NCI-H345 (cell line): ENCODE results near the gene VAX1.
"Not testable (repeated sequence)": the region's sequence is repeated elsewhere in the genome, so short reads cannot be mapped to it uniquely, and the experiment has no call there.

Experiments used
- DNase-seq: peaks from one replicate; lab custom pipeline; 2025; lab: John Stamatoyannopoulos, UW

The VAX1 gene

DNA sequence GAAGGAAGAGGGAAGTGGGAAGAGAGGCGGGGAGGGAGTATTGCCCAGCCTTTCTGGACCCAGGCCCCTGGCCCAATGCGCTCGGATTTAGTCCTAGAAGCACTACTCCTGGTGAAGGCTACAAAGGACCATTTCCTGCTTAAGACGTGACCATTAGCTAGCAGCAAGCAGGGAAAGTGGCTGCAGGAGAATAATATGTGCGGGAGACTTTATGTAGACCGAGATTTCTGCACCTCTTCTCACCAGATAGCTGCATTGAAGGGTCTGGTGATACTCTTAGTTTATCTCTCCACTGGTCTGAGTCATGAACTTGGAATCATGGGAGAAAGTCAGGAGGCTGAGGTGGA lies 3.1 kb downstream of the VAX1 start:
- DNase-seq, result no peak

DNA sequence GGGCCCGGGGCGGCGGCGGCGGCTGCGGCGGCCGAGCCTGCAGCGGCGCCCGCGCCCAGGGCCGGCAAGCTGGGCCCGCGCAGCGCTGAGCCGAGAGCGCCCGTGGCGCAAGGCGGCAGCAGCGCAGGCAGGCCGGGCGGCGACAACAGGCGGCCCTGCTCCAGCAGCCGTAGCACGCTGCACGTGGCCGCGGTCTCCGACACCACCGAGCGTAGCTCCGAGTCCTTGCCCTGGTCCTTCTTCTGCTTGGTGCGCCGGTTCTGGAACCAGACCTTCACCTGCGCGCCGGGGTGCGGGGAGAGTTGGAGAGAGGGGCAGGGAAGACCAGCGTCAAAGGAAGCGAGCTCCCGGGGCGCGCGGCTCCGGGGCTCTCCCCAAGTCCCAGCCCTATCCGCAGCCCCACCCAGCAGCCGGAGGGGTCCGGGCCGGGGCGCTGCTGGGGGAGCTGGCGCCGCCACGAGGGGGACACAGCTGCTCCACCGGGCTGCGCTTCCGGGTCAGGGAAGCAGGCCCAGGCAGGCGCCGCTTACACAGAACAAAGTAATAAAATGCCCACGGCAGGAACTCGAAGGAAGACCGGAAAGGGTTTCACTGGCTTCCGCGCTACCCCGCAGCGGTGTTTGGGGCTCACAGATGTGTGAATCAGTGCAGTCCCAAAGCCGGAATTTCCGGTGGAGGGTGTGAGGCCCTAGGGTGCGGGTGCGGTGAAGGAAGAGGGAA lies 3.6 kb downstream of the VAX1 start:
- DNase-seq, result no peak

- no peak for DNase-seq
Observed at GRCh38 chr10:117134056-117134305, 4.1 kb downstream of the VAX1 start.

DNA sequence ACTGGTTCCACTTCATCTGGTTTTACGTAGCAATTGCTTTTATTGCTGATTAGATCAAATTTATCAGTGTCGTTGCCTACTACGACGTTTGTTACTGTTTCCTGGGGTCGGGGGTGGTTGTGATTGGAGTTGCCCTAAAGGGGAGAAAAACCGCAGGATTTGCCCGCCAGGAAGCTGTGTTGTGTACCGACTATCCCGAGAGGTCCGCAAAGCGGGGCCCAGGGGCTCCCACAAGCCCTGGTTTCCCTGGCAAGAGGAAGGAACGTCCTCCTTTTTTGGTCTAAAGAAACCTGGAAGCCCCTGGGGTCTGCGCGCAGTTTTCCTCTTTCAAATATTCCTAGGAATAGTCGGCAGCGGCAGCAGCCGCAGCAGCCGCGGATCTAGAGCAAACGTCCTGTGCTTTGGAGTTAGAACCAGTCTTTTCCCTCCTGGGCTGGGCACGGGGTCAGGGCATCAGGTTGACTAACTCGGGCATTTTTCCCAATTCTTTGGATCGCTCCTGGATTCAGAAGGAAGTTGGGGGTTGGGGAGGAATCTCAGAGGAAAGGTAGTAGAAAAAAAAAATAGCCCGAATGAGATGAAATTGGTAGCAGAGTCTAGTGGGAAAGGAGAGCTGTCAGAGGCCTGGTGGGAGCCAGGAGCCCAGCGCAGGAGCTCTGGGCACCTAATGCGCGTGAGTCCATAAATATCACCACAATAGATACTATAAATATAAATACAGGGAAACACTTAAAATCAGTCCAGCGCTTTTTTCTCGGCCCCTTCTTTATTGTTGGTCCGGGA lies 4.6 kb downstream of the VAX1 start:
- DNase-seq, result no peak

GRCh38 chr10:117132751-117133231 lies 5.3 kb downstream of the VAX1 start:
- no peak for DNase-seq

DNA sequence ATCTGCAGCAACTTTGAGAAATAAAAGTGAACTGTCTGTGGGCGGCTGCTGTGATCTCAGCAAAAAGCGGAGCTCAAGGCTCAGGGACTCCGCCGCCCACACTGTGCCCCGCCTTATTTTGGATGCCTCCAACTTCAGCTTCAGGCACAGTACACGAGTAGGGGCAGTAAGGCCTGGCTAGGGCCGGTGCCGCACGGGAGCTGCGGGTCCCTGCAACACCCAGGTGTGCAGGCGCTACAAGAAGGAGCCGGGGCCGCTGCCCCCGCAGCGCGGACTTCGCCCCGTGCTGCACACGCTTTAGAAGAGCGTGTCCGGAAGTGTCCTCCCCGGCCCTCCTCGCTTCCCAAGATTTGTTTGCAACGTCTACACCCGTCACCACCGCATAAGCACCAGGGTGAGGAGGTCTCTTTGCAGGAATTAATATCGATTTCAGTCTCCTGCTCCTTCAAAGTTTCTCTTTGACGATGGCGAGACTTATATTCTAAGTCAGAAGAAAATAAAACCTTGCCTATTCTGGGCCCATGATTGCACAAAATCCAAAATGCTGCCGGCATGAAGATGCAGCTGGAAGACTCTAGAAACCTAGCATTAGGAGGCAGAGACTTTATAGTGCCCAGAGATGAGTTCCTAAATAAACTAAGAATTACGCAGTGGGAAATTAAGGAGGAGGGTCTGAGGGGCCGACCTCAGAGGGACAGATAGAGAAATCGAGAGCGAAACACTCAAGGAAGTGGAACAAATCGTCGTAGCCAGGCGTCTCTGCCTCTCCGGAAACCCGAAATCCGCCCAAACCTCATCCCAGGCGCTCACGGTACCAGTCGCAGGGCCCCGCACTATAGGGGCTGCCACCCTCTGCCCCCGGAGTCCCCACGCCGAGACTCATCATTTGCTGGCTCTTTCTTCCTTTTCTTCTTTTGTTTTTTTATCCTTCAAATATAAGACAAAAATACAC lies 6.4 kb downstream of the VAX1 start:
- DNase-seq, result no peak

DNA sequence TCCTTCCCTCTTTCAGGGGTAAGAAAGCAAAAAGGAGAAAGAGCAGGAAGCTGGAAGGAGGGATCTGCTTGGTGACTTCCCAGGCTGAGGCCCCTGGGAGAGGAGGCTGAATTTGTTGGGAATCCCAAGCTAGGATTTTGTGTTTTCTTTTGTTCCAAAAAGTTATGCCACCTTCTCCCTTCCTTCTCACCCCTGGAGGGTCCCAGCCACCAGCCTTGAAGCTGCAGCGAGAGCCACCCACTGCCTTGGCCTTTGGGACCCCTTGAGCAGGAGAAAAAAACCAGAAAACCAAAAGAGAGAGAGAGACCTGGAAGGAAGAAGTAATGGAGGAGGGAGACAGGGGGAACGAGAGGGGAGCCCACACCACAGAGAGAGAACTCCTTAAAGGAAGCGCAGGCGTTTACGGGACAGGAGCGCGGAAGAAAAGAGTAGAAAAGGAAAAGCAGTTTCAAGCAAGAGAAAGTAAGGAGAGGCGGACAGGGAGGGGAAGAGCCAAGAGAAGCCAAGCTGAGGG lies 7.2 kb downstream of the VAX1 start:
- no peak for DNase-seq

DNA sequence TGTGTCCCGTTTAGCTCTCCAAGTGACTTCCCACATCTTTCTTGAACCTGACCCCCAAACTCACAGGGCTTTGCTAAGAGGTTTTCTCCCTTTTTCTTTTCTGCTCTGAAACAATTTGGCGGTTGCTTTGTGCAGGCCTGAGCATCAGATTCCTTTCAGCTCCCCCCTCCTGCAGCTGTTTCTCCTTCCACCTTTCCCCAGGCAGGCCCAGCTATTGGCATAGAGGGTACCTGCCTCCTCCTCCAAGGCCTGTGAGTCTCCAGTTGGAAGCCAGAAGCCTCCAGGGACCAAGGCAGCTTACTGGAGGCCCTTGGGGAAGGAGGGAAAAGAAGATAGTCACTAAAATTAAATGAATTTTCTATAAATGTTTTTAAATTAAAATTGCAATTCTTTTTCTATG lies 7.7 kb downstream of the VAX1 start:
- no peak for DNase-seq

GRCh38 chr10:117126645-117127044 lies 11.4 kb downstream of the VAX1 start:
- DNase-seq, result not testable (repeated sequence)

DNA sequence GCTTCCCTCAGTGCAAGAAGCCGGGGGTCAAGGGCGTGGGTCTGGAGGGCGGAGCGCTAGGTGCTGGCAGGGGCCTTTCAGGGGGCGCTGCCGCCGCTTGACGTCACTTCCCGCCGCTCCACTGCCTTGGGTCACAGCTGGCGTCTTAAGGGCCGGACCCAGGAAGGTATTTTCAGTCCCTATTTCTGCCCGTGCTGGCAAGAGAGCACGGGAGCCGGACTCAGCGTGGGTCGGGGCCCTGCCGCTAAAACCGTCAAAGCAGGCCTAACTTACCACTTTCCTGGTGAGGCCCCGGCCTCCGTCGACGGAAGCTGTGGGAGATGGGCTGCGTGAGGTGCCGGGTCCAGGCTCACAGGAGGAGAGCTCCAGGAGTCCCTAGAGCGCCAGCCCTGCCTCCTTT lies 12.0 kb downstream of the VAX1 start:
- no peak for DNase-seq

- DNase-seq, result no peak
Observed at GRCh38 chr10:117112220-117112619, 25.9 kb downstream of the VAX1 start.

DNA sequence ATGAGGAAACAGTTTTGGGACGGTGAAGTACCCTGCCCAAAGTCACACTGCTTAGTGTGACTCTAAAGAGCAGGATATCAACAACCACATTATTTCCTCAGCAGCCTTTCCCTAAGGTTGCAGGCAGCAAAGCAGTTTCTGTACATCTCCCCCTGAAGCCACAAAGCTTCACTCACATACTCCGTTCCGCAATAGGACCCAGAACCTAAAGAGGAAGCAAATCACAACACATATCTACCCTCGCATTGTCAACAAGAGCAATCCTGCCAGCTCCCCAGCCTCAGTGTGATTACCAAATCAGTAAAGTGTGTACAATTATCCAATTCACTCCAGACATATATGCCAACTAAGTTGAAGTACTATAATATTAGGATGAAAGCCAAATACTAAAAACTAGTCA lies 30.8 kb downstream of the VAX1 start:
- no peak for DNase-seq

DNA sequence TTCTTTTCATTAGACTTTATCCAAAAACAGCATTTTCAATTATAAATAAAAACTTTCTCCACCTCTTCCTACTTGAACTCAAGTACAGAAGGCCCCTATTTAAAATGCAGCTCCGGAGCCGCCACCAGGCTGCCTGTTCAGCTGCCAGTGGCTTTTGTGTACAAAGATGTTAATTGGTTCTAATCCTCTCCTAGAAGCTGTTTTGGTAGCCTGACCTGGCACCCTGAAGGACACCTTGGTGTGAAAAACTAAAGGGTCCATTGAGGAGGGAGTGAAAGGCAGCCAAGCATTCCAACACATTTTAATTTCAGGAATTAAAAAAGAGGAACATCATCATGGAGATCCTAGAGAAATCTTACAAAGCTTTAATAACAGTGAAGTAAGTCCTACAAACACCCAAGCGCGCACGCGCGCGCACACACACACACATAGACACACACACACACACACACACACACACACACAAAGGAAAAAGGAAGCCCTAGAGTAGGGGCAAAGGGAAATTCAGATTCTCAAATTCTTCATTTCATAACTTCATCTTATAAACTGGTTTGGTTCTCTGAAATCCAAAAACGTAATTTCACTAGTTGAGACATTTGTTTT lies 41.4 kb downstream of the VAX1 start:
- DNase-seq, result no peak

GRCh38 chr10:117094856-117095255 lies 43.2 kb downstream of the VAX1 start:
- no peak for DNase-seq

- DNase-seq, result no peak
Observed at GRCh38 chr10:117092386-117092785, 45.7 kb downstream of the VAX1 start.

- DNase-seq, result no peak
Observed at GRCh38 chr10:117090834-117091233, 47.2 kb downstream of the VAX1 start.

DNA sequence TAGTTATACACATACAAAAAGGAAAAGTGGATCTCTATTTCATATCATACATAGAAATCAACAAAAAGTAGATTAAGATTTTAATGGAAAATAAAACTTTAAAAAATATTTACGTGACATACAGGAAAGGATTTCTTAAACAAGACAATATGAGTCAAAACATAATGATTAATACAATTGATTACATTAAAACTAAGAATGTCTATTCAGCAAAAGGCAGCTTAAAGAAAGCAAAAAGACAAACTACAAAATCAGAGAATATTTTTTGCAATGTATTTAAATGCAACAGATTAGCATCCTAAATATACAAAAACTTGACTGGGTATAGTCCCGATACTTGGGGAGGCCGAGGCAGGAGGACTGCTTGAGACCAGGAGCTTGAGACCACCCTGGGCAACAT lies 50.5 kb downstream of the VAX1 start:
- DNase-seq, result no peak

DNA sequence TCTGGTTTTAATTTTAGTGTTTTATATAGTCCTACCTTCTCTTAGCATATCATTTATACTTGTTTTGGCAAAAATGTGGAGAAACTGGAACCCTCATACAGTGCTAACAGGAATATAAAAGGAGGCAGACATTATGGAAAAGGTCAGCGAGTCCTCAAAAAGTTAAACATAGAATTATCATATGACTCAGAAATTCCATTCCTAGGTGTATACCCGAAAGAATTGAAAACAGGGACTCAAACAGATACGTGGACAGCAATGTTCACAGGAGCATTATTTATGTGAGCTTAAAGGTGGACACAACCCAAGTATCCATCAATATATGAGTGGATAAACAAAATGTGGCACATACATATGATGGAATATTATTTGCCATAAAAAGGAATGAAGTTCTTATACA lies 51.5 kb downstream of the VAX1 start:
- no peak for DNase-seq

DNA sequence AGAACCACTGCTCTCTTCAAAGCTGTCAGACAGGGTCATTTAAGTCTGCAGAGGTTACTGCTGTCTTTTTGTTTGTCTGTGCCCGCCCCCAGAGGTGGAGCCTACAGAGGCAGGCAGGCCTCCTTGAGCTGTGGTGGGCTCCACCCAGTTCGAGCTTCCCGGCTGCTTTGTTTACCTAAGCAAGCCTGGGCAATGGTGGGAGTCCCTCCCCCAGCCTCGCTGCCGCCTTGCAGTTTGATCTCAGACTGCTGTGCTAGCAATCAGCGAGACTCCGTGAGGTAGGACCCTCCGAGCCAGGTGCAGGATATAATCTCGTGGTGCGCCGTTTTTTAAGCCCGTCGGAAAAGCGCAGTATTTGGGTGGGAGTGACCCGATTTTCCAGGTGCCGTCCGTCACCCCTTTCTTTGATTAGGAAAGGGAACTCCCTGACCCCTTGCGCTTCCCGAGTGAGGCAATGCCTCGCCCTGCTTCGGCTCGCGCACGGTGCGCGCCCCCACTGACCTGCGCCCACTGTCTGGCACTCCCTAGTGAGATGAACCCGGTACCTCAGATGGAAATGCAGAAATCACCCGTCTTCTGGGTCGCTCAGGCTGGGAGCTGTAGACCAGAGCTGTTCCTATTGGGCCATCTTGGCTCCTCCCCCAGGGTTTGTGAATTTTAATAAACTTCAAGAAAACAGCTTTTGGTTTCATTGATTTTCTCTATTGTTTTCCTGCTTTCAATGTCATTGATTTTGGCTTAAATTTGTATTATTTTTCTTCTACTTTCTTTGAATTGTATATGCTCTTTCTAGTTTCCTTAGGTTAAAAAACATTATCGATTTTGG lies 53.4 kb downstream of the VAX1 start:
- not testable (repeated sequence) for DNase-seq
